Stimulated activated naive CD4-positive, alpha-beta T cell (primary cell): ENCODE results near the gene TREML4.

Source experiments
- DNase-seq, 6 experiments: peaks; one replicate each; lab custom pipeline; 2025; lab: John Stamatoyannopoulos, UW

Gene TREML4

DNA sequence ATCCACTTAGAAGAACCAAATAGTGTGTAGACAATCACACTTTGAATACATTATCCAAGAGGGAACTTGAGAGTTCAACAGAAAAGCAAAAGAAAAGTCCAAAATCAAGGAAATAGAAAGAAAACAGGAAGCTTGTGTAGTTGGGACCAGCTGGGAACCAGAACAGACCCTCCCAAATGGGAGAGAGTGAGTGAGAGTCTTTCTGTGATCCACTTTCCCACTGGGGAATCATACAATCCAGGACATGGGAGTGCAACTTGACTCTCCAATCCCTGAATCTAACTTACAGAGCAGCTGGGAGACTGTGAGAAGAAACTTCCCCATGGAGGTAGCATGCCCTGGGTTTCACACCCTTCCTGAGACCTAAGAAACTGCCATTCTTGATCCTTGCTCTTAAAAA is 27.0 kb downstream of the TREML4 start:
- DNase-seq, result no peak

- no peak for DNase-seq
Measured at GRCh38 chr6:41255638-41256246, 27.6 kb downstream of the TREML4 start.

DNA sequence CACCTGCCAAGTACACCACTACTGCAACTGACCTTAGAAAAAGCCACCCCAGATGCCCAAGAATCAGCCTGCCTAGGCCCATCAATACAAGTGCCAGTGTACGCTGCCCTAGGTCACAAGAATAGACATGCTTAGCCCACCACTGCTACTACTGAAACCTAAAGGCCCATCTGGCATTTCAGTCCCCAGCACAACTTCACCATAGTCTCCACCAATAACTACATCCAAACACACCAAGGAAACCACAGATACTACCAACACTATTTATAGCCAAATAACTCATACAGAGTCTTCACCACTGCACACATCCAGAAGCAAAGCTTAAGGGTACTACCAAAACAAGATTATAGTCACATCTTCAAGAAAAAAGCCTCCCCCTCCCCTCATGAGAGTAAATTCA is 28.2 kb downstream of the TREML4 start:
- DNase-seq, result no peak

DNA sequence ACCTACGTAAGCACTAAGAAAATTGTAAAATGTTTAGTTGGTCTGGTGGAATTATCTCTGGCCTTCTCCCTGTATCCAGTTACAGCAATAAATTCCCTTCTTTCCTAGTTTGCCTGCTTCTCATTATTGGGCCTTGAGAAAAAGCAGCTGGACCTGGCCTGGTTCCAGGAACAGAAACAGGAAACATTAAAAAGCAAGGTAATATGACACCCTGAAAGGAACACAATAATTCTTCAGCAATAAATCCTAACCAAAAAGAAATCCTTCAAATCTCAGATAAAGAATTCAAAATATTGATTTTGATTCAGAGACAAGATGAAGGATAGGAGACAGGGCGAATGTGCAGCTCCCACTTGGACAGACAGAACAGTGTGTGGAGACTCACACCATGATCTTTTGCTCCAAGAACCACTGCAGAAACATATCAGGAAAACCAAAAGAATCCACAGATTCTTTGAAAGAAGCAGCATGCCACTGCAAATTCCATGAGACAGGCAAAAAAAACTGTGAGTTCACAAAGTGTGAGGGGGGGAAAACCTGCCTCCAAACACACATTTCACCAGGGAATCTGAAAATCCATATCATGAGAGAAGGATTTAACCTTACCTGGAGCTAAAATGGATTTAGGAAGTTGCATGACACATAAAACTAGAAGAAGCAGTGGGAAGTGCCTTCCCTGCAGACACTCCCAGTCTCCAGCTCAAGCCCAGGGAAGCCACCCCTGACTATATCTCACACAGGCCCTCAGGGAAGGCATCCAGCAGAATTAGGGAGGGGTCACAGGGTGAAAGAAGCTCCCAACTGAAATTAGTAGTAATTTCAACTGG is 29.4 kb downstream of the TREML4 start:
- no peak for DNase-seq

GRCh38 chr6:41258196-41258493 is 30.0 kb downstream of the TREML4 start:
- no peak for DNase-seq

DNA sequence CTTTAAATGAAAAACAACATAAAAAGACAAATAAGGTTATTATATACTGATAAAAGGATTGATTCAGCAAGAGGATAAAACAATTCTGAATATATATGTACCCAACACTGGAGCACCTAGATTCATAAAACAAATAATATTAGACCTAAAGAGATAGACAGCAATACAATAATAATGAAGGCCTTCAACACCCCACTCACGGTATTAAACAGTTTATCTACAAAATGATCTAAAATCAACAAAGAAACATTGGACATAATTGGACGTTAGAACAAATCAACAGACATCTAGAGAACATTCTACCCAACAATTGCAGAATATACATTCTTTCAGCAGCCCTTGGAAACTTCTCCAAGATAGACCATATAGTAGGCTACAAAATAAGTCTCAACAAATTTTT is 34.3 kb downstream of the TREML4 start:
- no peak for DNase-seq

GRCh38 chr6:41263267-41263666 is 35.1 kb downstream of the TREML4 start:
- no peak for DNase-seq

DNA sequence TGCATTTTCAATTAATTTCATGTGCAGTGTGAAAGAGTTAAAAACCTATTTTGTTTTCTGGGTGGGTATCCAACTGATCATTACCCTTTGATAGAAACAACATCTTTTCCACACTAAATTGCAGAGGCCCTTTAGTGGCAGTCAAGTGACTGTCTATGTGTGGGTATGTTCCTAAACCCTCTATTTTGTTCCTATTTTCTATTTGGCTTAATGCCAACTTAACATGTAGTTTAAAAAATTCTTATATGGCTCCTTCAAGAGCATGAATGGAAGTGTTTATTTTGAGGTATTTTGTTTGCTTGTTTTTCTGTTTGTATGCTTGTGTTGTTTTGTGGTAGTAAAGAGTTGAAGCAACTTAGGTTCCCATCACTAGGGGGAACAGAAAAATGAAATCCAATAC is 38.4 kb downstream of the TREML4 start:
- DNase-seq, result no peak

- no peak for DNase-seq
Measured at GRCh38 chr6:41268478-41268877, 40.3 kb downstream of the TREML4 start.

- no peak for DNase-seq
Measured at GRCh38 chr6:41269166-41269565, 41.0 kb downstream of the TREML4 start.

- DNase-seq, result no peak
Measured at GRCh38 chr6:41269716-41270115, 41.6 kb downstream of the TREML4 start.

- no peak for DNase-seq
Measured at GRCh38 chr6:41271901-41272395, 43.8 kb downstream of the TREML4 start.

GRCh38 chr6:41272591-41273240 is 44.6 kb downstream of the TREML4 start:
- DNase-seq, result no peak

- DNase-seq, result no peak
Measured at GRCh38 chr6:41273714-41274113, 45.6 kb downstream of the TREML4 start.

DNA sequence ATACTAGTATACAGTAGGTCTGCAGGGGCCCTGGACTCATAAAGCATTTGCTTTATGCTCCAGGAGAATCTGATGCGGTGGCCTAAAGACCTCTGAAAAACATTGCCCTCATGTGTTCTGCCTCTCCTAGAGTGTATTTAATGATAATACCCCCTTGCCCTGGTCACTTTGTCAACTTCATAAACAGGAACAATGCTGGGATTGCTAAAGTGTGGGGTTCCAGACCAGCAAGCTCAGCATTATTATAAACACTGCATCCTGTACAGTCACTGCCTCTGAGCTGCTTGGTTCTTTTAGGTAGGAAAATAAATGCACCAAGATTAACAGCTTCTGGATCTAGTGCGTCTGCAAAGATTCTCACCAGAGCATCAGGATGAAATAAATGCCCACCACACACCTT is 46.1 kb downstream of the TREML4 start:
- no peak for DNase-seq

GRCh38 chr6:41275489-41275888 is 47.3 kb downstream of the TREML4 start:
- DNase-seq, result no peak

DNA sequence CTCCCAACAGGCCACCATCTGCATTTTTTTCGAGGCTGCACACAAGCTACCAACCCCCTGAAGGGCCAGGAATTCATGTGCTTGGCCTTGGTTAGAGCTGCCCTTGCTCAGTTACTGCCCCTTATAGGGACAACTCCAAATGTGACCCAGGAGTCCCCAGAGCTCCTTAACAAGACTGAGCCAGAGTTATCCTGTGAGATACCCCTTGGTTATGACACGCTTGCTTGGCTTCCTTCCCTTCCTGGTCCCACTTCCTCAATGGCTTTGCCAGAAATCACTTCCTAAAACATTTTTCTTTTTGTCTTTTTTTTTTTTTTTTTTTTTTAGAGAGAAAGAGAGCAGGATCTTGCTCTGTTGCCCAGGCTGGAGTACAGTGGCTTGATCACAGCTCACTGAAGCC is 49.5 kb downstream of the TREML4 start:
- DNase-seq, result no peak

DNA sequence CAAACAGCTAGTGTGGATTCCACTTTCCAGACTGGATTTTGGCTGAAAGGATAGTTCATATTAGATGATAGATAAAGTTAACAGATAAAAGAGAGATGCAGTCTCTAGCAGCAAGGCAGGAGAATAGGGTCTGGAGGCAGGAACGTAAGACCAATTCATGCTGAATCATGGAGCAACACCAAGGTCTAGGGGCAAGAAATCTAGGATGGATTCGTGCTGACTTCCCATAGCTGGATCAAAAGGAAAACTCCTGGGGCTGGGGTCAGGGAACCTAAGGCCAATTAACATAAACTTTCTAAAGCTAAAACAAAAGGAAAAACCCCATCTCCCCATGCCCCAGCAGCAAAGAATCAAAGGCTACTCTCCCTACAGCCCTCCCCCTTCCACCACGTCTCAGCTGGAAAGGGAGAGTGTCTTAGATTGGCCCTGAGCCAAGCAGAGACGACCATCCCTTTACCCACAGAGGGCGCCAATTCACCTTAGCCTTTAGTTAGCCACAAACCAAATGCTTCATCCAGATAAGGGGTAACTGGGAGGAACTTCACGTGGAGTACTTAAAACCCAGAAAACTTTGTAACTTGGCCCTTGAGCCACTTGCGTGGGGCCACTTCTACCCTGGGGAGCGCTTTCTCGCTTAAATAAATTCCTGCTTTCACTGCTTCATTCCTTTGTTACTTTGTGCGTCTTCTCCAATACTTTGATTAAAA is 50.7 kb downstream of the TREML4 start:
- peak; percentile 22 to 69 (median 55) for DNase-seq

- DNase-seq, result no peak
Measured at GRCh38 chr6:41280381-41281057, 52.4 kb downstream of the TREML4 start.

DNA sequence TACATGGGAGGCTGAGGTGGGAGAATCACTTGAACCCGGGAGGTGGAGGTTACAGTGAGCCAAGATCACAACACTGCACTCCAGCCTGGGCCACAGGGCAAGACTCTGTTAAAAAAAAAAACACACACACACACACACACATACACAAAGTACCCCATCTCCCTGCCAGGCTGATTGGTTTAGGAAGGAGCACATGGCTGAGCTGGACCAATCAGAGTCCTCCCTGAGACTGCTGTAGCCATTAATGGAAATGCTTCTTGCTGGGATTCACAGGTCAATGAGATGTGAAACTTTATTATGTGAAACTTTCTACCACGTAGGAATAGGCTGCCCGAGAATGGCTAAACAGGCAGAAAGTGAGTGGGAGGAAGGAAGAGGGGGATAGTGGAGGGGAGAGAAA is 55.5 kb downstream of the TREML4 start:
- no peak for DNase-seq

GRCh38 chr6:41284726-41285125 is 56.6 kb downstream of the TREML4 start:
- DNase-seq, result no peak
